RPMI8226 (cell line): Measurements from ENCODE around the gene ARL4D.
"Not testable (repeated sequence)": the region's sequence is repeated elsewhere in the genome, so short reads cannot be mapped to it uniquely, and the experiment has no call there.

Experiments used
- DNase-seq: peaks from one replicate; pipeline ENCODE4 v3.0.0-alpha.2; 2015

ARL4D gene

GRCh38 chr17:43399839-43400328 lies 1.1 kb downstream of the ARL4D start:
- no peak for DNase-seq

- DNase-seq: no peak
Measured at GRCh38 chr17:43400943-43401717, 2.3 kb downstream of the ARL4D start.

GRCh38 chr17:43402078-43402477 lies 3.3 kb downstream of the ARL4D start:
- DNase-seq: no peak

GRCh38 chr17:43402567-43402966 lies 3.8 kb downstream of the ARL4D start:
- no peak for DNase-seq

- DNase-seq: no peak
Measured at GRCh38 chr17:43403846-43404245, 5.1 kb downstream of the ARL4D start.

GRCh38 chr17:43405861-43406260 lies 7.1 kb downstream of the ARL4D start:
- no peak for DNase-seq

GRCh38 chr17:43406676-43407645 lies 8.2 kb downstream of the ARL4D start:
- no peak for DNase-seq

GRCh38 chr17:43409131-43409530 lies 10.3 kb downstream of the ARL4D start:
- DNase-seq: no peak

- DNase-seq: no peak
Measured at GRCh38 chr17:43410557-43411368, 12.0 kb downstream of the ARL4D start.

- no peak for DNase-seq
Measured at GRCh38 chr17:43411369-43411677, 12.5 kb downstream of the ARL4D start.

GRCh38 chr17:43411749-43412148 lies 13.0 kb downstream of the ARL4D start:
- DNase-seq: no peak

GRCh38 chr17:43412166-43412565 lies 13.4 kb downstream of the ARL4D start:
- no peak for DNase-seq

- DNase-seq: peak; percentile 26
Measured at GRCh38 chr17:43416998-43417890, 18.5 kb downstream of the ARL4D start.

- DNase-seq: peak; percentile 11
Measured at GRCh38 chr17:43418441-43419374, 19.9 kb downstream of the ARL4D start.

- DNase-seq: not testable (repeated sequence)
Measured at GRCh38 chr17:43419375-43419882, 20.6 kb downstream of the ARL4D start.

- no peak for DNase-seq
Measured at GRCh38 chr17:43423777-43424455, 25.1 kb downstream of the ARL4D start.

GRCh38 chr17:43427362-43428043 lies 28.7 kb downstream of the ARL4D start:
- peak; percentile 30 for DNase-seq

- DNase-seq: no peak
Measured at GRCh38 chr17:43428524-43428923, 29.7 kb downstream of the ARL4D start.
